ENCODE measurements around the gene MAN2C1.
"Not testable (repeated sequence)": the region's sequence is repeated elsewhere in the genome, so short reads cannot be mapped to it uniquely, and the experiment has no call there.

The MAN2C1 gene

DNA sequence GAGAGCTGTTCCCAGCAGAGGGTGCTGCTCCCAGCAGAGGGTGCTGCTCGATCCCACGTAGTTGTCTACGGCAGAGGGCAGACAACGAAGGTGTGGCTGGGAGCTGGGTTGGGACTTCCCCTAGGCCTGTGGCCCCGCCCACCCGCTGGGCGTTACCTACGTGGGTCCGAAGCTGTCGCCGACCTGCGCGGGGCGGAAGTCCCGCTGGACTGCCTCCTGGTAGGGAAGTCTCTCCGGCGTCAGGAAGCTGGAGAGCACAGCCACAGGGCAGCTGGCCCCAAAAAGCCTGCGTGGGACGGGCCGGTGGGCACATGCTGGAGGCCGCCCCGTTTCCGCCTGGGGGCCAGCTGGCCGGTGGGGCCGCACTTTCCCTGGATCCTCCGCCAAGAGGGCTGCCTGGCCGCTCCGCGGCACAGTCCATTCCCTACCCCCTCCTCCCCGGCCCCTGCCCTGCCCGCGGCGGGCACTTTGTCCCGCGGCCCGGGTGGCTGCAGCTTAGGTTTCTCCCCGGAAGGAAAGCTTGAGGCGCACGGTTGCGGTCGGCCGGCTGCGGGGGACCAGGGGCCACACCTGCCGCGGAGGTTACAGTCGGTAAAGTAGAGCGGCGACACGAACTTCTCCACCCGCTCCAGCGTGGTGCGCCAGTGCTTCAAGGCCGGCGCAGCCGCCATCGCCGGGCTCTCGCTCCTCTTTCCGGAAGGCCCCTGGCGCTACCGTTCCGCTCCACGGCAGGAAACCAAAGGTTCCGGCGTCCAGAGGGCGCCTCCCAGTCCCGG is at the start of gene MAN2C1:
MAN2C1 (minus strand) TSS at position 695 of the 776 bp plus-strand sequence; CDS start at position 671, 24 bp downstream.
- H3K4me1 ChIP-seq (ENCODE audit: control insufficient read depth, insufficient read depth, low read length) = peaks cover 9% of the 10 kb centered on the region
- H3K9me3 ChIP-seq (ENCODE audit: control insufficient read depth, insufficient read depth, low read length) = no peaks in the 10 kb centered on the region
- peak within 1 kb of the TSS; percentile 92 for H3K9ac ChIP-seq (ENCODE audit: low read depth, low read length)
- H3K4me3 ChIP-seq (ENCODE audit: low read depth, low read length) = peak within 1 kb of the TSS; percentile 87
- peaks cover 19% of the 10 kb centered on the region for H3K36me3 ChIP-seq (ENCODE audit: control insufficient read depth, insufficient read depth, low read length)
- H3K27me3 ChIP-seq (ENCODE audit: control insufficient read depth, insufficient read depth, low read length) = no peaks in the 10 kb centered on the region

- no peak overlapping the region for H3K4me3 ChIP-seq (ENCODE audit: low read depth, low read length)
- peaks cover 9% of the 10 kb centered on the region for H3K36me3 ChIP-seq (ENCODE audit: control insufficient read depth, insufficient read depth, low read length)
- no peaks in the 10 kb centered on the region for H3K27me3 ChIP-seq (ENCODE audit: control insufficient read depth, insufficient read depth, low read length)
Observed at GRCh38 chr15:75416584-75416983, 48.2 kb upstream of the MAN2C1 start.

DNA sequence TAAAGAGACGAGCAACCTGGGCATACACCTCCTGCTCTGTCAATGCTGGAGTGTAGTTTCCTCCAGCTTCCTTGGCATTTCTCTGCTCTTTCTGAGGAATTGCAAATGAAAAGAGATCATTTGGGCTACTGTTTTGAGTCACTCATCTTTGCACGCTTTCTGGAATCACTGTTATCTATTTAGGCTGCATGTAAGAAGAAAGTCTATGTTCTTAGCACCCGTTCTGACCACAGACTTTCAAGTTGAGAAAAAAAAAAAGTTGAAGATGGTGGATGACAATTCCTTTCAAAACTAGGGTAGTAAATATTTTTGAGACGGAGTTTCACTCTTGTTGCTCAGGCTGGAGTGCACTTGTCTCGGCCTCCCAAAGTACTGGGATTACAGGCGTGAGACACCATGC is 41.8 kb upstream of the MAN2C1 start:
- Histone ChIP-seq H3K9me3 (ENCODE audit: control insufficient read depth, insufficient read depth, low read length) (no peaks in the 10 kb centered on the region), H3K27me3 (ENCODE audit: control insufficient read depth, insufficient read depth, low read length) (no peaks in the 10 kb centered on the region), H3K9ac (ENCODE audit: low read depth, low read length) (no peak overlapping the region), H3K4me1 (ENCODE audit: control insufficient read depth, insufficient read depth, low read length) (no peaks in the 10 kb centered on the region), H3K4me3 (ENCODE audit: low read depth, low read length) (no peak overlapping the region), H3K36me3 (ENCODE audit: control insufficient read depth, insufficient read depth, low read length) (peaks cover 41% of the 10 kb centered on the region)

More at GRCh38 chr15:75416584-75416983, 48.2 kb upstream of the MAN2C1 start:
- H3K9ac ChIP-seq (ENCODE audit: low read depth, low read length) = no peak overlapping the region
- no peaks in the 10 kb centered on the region for H3K4me1 ChIP-seq (ENCODE audit: control insufficient read depth, insufficient read depth, low read length)
- H3K9me3 ChIP-seq (ENCODE audit: control insufficient read depth, insufficient read depth, low read length) = no peaks in the 10 kb centered on the region

DNA sequence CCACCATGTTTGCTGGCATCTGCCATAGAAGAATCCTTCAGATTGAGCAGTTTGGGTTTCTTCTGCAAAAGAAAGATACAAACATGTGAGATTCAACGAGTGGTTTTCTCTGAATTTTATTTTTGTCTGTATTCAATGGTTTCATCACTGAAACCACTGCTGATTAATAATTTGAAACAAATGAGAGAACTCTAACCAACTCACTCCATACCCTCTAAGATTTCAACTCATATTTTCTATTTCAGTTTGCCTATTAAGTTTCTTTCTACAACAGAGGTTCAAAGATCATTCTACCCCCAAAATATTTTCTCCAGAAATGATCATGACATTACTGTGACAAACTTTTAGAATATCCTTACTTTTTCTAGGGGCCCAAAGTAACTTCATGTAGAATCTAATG is 38.7 kb upstream of the MAN2C1 start:
- Histone ChIP-seq H3K4me1 (ENCODE audit: control insufficient read depth, insufficient read depth, low read length) (no peaks in the 10 kb centered on the region), H3K27me3 (ENCODE audit: control insufficient read depth, insufficient read depth, low read length) (no peaks in the 10 kb centered on the region), H3K9ac (ENCODE audit: low read depth, low read length) (no peak overlapping the region), H3K9me3 (ENCODE audit: control insufficient read depth, insufficient read depth, low read length) (no peaks in the 10 kb centered on the region), H3K4me3 (ENCODE audit: low read depth, low read length) (no peak overlapping the region), H3K36me3 (ENCODE audit: control insufficient read depth, insufficient read depth, low read length) (peaks cover 38% of the 10 kb centered on the region)

GRCh38 chr15:75403892-75404291 is 35.5 kb upstream of the MAN2C1 start:
- Histone ChIP-seq H3K4me1 (ENCODE audit: control insufficient read depth, insufficient read depth, low read length) (no peaks in the 10 kb centered on the region), H3K4me3 (ENCODE audit: low read depth, low read length) (no peak overlapping the region), H3K9me3 (ENCODE audit: control insufficient read depth, insufficient read depth, low read length) (no peaks in the 10 kb centered on the region), H3K27me3 (ENCODE audit: control insufficient read depth, insufficient read depth, low read length) (no peaks in the 10 kb centered on the region), H3K9ac (ENCODE audit: low read depth, low read length) (no peak overlapping the region), H3K36me3 (ENCODE audit: control insufficient read depth, insufficient read depth, low read length) (peaks cover 34% of the 10 kb centered on the region)

DNA sequence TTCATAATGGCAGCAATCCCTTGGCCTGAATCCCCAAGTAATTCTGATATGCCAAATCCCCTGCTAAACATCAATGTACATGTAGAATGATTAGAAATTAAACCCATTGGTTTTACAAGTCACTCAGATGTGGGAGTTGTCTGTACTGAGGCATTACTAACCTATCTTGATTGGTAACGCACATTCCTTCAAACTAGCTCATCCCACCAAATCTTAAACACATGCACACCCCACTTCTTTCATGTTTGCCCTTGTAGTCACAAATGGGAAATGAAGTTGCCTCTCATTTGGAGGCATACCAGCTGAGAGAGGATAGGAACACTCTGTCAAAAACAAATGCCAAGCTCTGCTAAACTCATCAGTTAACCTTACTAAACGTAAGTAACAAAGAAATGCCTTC is 29.1 kb upstream of the MAN2C1 start:
- Histone ChIP-seq H3K9ac (ENCODE audit: low read depth, low read length) (no peak overlapping the region), H3K9me3 (ENCODE audit: control insufficient read depth, insufficient read depth, low read length) (no peaks in the 10 kb centered on the region), H3K27me3 (ENCODE audit: control insufficient read depth, insufficient read depth, low read length) (no peaks in the 10 kb centered on the region), H3K4me1 (ENCODE audit: control insufficient read depth, insufficient read depth, low read length) (no peaks in the 10 kb centered on the region), H3K4me3 (ENCODE audit: low read depth, low read length) (no peak overlapping the region), H3K36me3 (ENCODE audit: control insufficient read depth, insufficient read depth, low read length) (peaks cover 54% of the 10 kb centered on the region)

- no peaks in the 10 kb centered on the region for H3K4me1 ChIP-seq (ENCODE audit: control insufficient read depth, insufficient read depth, low read length)
- H3K27me3 ChIP-seq (ENCODE audit: control insufficient read depth, insufficient read depth, low read length) = no peaks in the 10 kb centered on the region
- peaks cover 51% of the 10 kb centered on the region for H3K36me3 ChIP-seq (ENCODE audit: control insufficient read depth, insufficient read depth, low read length)
- no peak overlapping the region for H3K9ac ChIP-seq (ENCODE audit: low read depth, low read length)
- H3K9me3 ChIP-seq (ENCODE audit: control insufficient read depth, insufficient read depth, low read length) = no peaks in the 10 kb centered on the region
- no peak overlapping the region for H3K4me3 ChIP-seq (ENCODE audit: low read depth, low read length)
Observed at GRCh38 chr15:75389791-75390382, 21.5 kb upstream of the MAN2C1 start.

GRCh38 chr15:75383986-75384385 is 15.6 kb upstream of the MAN2C1 start:
- H3K4me1 ChIP-seq (ENCODE audit: control insufficient read depth, insufficient read depth, low read length); H3K9me3 ChIP-seq (ENCODE audit: control insufficient read depth, insufficient read depth, low read length); H3K9ac ChIP-seq (ENCODE audit: low read depth, low read length); H3K4me3 ChIP-seq (ENCODE audit: low read depth, low read length); H3K27me3 ChIP-seq (ENCODE audit: control insufficient read depth, insufficient read depth, low read length): not testable (repeated sequence)
- H3K36me3 ChIP-seq (ENCODE audit: control insufficient read depth, insufficient read depth, low read length) = peaks cover 31% of the 10 kb centered on the region

- Histone ChIP-seq H3K36me3 (ENCODE audit: control insufficient read depth, insufficient read depth, low read length) (peaks cover 21% of the 10 kb centered on the region), H3K4me3 (ENCODE audit: low read depth, low read length) (no peak overlapping the region), H3K9me3 (ENCODE audit: control insufficient read depth, insufficient read depth, low read length) (no peaks in the 10 kb centered on the region), H3K9ac (ENCODE audit: low read depth, low read length) (no peak overlapping the region), H3K27me3 (ENCODE audit: control insufficient read depth, insufficient read depth, low read length) (no peaks in the 10 kb centered on the region), H3K4me1 (ENCODE audit: control insufficient read depth, insufficient read depth, low read length) (no peaks in the 10 kb centered on the region)
Observed at GRCh38 chr15:75380773-75381172, 12.4 kb upstream of the MAN2C1 start.

DNA sequence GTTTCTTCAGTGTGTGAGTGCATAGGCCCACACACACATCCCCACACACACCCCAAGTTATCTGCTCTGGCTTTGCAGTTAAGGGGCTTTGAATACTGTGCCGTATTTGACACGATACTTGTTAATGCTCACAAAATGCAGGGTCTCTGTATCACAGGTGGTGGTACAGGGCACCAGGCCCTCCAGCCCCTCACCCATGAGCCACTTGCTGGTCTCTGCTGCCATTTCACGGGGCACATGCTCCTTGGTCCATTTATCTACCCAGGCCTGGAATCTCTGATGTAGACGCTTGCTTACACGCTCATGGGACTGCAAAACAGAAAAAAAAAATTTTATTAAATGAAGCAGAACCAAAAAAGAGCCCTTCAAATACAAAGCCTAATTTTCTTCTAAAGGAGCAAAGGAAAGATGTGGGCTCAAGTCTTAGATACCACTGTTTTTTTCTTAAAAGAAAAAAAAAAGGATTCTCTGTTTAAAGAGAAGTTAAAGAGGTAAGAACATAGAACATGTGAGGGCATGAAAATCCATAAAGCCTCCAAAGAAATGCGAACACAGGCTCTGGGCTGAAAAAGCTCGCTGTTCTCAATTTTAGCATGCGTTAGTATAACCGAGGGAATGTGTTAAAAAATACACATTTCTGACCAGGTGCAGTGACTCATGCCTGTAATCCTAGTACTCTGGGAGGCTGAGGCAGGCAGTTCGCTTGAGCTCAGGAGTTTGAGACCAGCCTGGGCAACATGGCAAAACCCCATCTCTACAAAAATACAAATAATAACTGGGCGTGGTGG is 3.7 kb upstream of the MAN2C1 start:
- Histone ChIP-seq H3K9ac (ENCODE audit: low read depth, low read length) (no peak overlapping the region), H3K36me3 (ENCODE audit: control insufficient read depth, insufficient read depth, low read length) (peaks cover 20% of the 10 kb centered on the region)

GRCh38 chr15:75371486-75371885 is 3.1 kb upstream of the MAN2C1 start:
- H3K9me3 ChIP-seq (ENCODE audit: control insufficient read depth, insufficient read depth, low read length) = no peaks in the 10 kb centered on the region
- no peak overlapping the region for H3K9ac ChIP-seq (ENCODE audit: low read depth, low read length)

More for the DNA sequence above, 3.7 kb upstream of the MAN2C1 start:
- Histone ChIP-seq H3K9me3 (ENCODE audit: control insufficient read depth, insufficient read depth, low read length) (no peaks in the 10 kb centered on the region), H3K4me1 (ENCODE audit: control insufficient read depth, insufficient read depth, low read length) (peaks cover 9% of the 10 kb centered on the region), H3K4me3 (ENCODE audit: low read depth, low read length) (no peak overlapping the region), H3K27me3 (ENCODE audit: control insufficient read depth, insufficient read depth, low read length) (no peaks in the 10 kb centered on the region)

More at GRCh38 chr15:75371486-75371885, 3.1 kb upstream of the MAN2C1 start:
- peaks cover 20% of the 10 kb centered on the region for H3K36me3 ChIP-seq (ENCODE audit: control insufficient read depth, insufficient read depth, low read length)
- H3K4me3 ChIP-seq (ENCODE audit: low read depth, low read length) = no peak overlapping the region
- H3K4me1 ChIP-seq (ENCODE audit: control insufficient read depth, insufficient read depth, low read length) = peaks cover 9% of the 10 kb centered on the region
- no peaks in the 10 kb centered on the region for H3K27me3 ChIP-seq (ENCODE audit: control insufficient read depth, insufficient read depth, low read length)

All from iPS-15b (cell line).